Activated naive CD4-positive, alpha-beta T cell (primary cell): ENCODE data around the gene OR8K3.

ENCODE experiments used
- DNase-seq, 4 experiments: peaks; one replicate each; lab custom pipeline; 2025; lab: John Stamatoyannopoulos, UW

Gene OR8K3

DNA sequence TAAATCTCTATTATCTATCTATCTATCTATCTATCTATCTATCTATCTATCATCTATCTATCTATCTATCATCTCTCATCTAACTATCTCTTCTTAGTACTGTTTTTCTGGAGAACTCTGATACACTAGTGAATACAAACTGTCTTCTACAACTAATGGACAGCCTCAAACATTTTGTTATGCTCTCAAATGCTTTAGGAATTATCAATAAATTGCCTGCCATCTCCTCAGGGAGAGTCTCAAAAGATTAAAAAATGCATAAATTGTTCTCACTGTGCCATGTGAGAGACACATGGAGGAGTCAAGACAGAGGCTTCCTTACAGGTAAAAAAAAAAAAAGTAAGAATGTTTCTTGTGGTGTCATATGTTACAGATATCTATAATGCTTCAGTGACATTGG, at the start of gene OR8K3:
Gene OR8K3, plus strand, starts transcription at position 301 of the 400 bp plus-strand sequence. CDS start 3,163 bp downstream, outside the sequence.
- no peak for DNase-seq

DNA sequence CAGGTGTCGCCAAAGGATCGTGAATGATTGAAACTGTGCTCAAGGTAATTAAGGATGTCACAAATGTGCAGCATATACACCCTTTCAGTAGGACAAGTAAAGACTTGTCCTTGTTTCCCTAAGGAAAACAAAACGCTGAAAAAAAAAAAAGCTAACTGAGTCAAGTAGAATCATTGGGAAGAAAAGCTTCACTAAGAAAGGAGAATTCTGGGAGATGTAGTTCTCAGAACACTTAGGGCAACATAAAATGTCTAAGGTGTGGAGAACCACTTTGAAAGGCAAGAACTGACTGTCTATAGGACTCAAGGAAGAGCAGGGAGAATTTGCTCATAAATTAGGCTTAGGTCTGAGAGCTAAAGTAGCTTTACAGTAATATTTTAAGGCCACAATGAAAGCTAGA, 43.9 kb upstream of the OR8K3 start:
- no peak for DNase-seq

DNA sequence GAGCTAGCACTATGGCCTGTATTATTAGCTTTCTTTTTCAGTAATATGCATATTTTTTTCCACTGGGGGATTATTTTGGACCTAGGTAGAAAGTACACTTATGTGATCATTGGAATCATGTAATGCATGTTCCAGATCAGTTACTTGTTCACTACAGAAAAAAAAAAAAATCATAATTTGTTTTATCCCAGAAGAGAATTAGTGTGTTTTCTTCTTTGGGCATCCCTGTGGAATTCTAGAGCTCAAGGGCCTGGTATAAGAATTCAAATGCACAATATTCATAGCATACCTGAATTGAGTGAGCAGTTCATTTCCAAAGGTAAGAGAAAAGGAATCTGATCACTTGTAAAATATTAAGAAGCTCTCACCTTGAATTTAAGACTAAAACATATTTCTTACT, 41.1 kb upstream of the OR8K3 start, which contains the start of gene OR5T1:
Gene OR5T1, plus strand, starts transcription at position 301 of the 400 bp plus-strand sequence. CDS start 1,485 bp downstream, outside the sequence.
- DNase-seq: no peak

DNA sequence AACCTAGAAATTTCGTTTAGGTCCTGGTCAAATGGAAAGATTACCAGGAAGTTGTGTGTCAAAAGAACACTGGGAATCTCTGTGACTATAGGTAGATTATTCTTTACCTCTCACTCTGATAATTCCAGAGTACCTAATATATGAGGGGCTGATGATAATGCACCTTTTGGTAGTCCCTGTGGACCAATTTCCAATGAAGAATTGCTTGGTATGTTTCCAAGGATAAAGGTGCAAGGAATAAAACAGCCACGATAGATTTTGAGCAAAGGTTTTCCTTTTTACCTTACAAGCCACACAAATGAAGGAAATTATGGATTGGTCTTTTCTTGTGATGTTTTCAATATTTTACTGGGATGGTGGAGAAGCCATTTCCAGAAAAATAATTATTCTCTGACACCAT, 22.8 kb upstream of the OR8K3 start, which contains the start of gene OR8H1:
Gene OR8H1, minus strand, starts transcription at position 101 of the 400 bp plus-strand sequence. CDS start 1,192 bp downstream, outside the sequence.
- no peak for DNase-seq

DNA sequence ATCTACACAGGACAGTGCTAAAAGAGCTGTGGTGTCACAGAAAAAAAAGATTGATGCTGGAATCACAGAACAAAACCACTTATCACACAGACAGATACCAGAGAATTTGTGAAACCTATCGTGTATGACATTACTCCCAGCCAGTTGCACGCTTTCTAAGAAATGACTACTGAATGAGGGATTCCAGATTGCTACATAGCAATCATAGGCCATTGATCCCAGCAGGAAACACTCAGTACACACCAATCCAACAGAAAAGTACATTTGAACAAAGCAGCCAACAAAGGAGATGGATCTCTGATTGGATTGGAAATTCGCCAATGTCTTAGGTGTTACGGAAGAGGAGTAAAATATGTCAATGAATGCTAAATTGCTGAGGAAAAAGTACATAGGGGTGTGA, 18.0 kb upstream of the OR8K3 start:
- DNase-seq: no peak

DNA sequence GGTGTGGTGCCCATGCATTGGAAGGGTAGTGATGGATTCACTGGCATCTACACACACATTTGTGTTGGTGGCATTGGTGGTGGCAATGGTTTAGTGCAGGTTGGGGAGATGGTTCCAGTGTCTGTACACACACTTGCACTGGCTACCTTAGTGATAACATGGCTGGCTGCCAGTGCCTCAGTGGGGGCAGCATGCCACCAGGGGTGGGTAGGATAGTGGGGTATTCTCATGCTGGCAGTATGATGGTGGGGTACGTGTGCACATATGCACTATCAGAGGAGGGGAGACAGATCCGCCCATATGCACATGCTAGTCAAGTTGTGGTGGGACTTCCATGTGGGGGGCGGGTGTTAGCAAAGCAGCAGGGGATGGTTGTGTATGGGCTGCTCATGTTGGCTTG, 7.1 kb upstream of the OR8K3 start:
- no peak for DNase-seq

DNA sequence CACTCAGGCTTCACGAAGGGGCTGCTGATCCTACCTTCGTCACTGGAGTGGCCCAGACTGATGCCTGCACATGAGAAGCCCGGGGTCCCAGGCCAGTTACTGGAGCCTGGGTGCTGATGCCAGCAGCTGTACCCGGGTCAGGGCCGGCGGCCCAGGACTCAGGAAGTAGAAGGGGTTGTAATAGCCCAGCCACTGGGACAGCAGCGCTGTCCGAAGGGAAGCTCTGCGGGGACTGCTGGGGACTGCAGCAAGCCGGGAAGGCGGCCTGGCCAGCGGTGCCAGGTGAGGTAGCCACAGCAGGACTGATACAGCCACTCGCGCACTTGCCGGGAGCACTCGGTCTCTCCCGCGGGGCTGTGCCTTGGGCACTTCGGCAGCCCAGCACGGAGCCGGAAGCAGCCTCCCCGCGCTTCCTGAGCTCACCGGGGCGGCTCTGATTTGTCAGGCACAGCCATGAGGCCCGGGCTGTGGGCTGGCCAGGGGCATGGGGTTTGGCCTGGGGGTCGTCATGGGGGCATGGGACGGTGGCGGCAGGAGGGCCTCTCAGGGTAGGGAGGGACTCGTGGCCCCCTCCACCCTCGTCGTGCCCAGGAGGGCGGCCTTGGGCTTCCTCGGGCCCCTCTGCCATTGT, 17.0 kb downstream of the OR8K3 start:
- DNase-seq: no peak

DNA sequence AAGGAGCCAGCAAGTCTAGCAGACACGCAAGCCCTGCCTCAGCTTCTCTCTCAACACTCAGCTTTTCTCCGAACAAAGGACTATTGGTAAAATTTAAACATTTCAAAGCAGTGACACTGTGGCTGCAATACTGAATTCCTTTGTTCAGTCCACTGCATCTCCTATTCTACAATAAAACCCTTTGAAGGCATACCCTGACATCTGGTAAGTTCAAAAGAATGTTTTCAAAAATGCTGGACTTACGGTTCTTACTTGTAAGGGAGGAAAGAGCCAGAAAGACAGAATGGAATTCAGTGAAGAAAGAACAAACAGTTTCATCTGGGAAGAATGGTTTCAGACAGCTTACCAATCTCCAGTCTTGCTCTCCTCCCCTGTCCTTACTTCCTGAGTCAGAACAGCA, 18.2 kb downstream of the OR8K3 start:
- no peak for DNase-seq

DNA sequence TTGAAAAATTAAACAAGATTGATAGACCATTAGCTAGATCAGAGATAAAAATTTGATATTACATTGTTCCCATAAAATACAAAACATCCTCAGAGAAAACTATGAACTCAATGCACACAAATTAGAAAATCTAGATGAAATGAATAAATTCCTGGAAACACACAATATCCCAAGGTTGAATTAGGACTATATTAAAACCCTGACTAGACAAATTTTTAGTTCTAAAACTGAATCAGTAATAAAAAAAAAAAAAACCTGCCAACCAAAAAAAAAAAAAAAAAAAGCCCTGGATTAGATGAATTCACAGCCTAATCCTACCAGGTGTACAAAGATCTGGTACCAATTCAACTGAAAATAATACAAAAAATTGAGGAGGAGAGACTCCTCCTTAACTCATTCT, 25.3 kb downstream of the OR8K3 start:
- no peak for DNase-seq

DNA sequence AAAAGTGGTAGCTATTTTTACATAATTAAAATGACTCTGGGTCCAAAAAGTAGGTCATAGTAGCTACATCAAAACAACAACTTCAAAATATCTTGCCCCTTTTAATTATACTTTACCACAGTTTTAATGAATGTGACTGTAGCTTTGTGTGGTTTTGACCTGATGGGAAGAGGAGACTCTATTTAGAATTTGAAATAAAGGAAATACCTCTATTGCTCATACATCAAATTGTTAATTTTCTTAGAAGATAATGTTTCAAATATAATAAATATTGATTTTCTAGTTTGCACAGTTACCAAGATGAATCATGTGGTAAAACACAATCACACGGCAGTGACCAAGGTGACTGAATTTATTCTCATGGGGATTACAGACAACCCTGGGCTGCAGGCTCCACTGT, 30.8 kb downstream of the OR8K3 start, which contains the start of gene OR8K1:
Gene OR8K1, plus strand, starts transcription at position 301 of the 400 bp plus-strand sequence. Its CDS starts 0 bp downstream, at position 301.
- no peak for DNase-seq

DNA sequence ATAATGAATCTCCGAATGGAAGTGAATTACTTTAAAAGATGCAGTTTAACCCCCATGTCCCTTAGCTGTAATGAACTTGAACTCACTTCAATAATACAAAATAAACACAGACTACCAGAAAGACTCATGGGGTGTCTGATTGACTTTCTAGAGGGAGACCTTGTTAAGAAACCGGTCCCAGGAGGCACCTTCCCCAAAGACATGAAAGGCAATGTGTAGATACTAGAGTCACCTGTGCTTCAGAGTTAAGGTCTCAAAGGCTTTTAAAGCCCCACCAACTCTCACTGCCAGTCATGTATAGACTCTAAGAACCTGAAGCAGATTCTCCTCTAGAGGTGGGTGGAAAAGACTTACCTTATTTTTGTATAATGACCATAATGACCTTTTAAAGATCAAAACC, 39.0 kb downstream of the OR8K3 start, which contains the start of gene OR8J1:
Gene OR8J1, plus strand, starts transcription at position 301 of the 400 bp plus-strand sequence. CDS start 5,956 bp downstream, outside the sequence.
- DNase-seq: no peak
